Islet of Langerhans (tissue), 1 donor: ENCODE results near the gene IL1RAP.
"Not testable (repeated sequence)": the region's sequence is repeated elsewhere in the genome, so short reads cannot be mapped to it uniquely, and the experiment has no call there.

Source experiments
- FAIRE-seq: peaks from one replicate; lab custom pipeline; 2011; peaks lifted over from hg19 to GRCh38; lab: Jason Lieb, UNC

The IL1RAP gene, protein sequence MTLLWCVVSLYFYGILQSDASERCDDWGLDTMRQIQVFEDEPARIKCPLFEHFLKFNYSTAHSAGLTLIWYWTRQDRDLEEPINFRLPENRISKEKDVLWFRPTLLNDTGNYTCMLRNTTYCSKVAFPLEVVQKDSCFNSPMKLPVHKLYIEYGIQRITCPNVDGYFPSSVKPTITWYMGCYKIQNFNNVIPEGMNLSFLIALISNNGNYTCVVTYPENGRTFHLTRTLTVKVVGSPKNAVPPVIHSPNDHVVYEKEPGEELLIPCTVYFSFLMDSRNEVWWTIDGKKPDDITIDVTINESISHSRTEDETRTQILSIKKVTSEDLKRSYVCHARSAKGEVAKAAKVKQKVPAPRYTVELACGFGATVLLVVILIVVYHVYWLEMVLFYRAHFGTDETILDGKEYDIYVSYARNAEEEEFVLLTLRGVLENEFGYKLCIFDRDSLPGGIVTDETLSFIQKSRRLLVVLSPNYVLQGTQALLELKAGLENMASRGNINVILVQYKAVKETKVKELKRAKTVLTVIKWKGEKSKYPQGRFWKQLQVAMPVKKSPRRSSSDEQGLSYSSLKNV

GRCh38 chr3:190513409-190514370 is at the start of gene IL1RAP:
TSS of gene IL1RAP (plus strand) at chr3:190514085. CDS start at chr3:190564290, 50,205 bp downstream.
- FAIRE-seq, result no peak

GRCh38 chr3:190467922-190468321 is 46.0 kb upstream of the IL1RAP start:
- FAIRE-seq, result no peak

- FAIRE-seq, result not testable (repeated sequence)
Observed at GRCh38 chr3:190473261-190473660, 40.6 kb upstream of the IL1RAP start.

GRCh38 chr3:190481779-190482178 is 32.1 kb upstream of the IL1RAP start:
- FAIRE-seq, result no peak

DNA sequence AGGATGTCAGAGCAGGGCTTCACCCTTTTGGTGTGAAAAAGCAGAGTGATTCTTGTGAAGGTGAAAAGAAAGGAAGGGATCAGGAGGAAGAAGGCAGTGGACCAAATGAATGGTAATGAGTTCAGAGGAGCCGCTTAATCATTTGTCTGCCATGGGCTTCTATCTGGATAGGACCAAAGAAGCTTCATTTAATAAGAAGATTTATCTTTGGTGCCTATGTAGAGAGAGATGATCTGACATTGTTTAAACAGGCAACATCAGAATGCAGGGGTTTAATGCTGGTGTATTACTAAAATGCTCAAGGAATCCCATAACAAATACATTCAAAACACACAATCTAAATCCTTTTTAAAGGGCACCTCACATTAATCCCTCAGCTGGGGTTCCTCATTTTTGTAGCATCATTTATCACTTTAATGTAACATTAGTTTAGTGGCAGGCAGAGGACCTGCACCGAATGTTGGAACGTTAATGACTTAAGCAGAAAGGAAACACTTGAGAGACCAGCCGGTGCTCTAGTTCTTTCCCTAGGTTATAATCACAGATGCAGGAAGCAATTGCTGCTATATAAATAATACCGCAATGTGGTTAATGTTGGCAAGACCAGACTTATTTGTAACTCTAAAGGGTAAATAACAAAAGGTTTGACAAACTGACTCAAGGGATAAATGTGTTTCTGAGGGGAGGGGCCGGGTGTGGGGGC is 27.9 kb upstream of the IL1RAP start:
- no peak for FAIRE-seq

GRCh38 chr3:190486533-190486864 is 27.4 kb upstream of the IL1RAP start:
- FAIRE-seq, result no peak

DNA sequence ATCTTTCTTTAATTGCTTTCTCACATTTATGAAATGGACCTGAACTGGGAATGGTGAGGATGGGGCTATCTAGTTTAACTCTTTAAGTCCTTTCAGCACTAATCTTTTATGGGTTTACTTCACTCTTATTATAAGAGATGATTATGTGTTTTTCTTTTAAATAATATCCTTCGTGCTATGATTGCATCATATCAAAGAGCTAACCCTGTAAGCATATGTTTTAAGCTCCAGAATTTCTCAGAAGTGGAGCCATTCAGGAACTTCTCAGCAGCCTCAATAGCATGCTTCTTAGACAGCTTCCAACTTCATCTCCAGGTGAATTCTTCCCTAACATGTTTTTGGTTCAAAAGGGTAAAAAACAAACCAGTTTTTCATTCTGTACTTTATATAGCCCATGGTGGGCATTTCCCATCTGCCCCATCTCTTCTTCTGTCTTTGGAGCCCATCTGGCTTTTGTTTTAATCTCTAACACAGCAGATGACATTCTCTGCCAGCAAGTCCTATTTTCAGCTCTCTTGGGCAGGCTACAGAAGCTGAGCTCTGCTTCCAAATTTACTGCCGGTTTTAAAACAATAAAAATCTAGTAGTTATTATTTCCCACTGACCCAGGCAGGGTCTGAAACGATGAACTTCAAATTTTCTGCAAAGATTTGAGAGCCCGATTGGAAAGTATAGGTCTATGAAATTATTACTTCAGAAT is 26.8 kb upstream of the IL1RAP start:
- FAIRE-seq, result no peak

GRCh38 chr3:190491533-190492054 is 22.3 kb upstream of the IL1RAP start:
- no peak for FAIRE-seq

DNA sequence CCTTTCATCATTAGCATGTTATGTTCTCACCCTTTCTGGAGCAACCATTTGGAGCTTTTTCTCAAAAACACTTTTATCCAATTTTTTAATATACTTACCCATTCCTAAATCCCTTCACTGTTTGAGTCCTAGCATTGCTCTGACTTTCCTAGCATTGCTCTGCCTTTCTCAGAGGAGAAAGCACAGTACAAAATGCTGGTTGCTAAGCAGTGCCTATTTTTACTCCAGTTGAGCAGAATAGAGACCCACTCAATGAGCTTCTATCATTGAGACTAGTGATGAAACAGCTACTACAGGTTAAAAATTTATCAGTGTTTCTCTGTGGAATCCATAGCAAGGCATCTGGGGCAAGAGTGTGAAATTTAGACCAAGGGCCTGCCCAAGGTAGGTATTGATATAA is 21.8 kb upstream of the IL1RAP start:
- no peak for FAIRE-seq

DNA sequence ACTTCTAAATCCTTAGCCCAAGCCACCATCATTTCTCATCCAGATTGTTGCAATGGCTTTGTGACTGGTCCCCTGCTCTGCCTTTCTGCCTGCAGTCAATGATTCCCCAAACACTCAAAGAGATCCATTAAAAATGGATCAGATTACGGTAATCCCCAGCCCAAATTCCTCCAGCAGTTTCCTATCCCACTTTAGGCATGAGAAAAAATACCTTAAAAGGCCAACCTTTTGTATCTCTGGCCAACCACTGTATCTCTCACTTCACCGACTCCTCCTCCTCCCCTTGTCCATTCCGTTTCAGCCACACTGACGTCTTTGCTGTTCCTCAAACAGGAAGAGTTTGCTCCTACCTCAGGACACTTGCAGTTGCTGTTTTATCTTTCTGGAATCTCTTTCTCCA is 20.9 kb upstream of the IL1RAP start:
- FAIRE-seq, result no peak

DNA sequence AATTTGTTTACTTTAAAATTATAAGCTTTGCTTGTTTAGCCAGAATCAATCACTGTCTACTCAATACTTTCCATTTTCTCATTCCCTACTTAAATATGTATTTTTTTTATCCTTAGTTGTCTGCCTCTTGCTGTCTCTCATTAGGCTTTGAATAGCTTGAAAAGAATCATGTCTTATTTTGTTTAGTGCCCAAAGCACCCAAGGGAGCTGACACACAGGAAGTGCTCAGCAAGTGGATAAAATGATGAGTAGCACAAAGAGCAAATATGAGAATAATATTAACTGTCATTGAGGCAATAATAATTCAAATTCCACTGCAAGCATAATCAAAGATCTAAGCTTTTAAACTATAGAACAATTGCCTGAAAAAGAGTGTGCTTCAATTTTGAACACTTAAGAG is 19.0 kb upstream of the IL1RAP start:
- no peak for FAIRE-seq

- FAIRE-seq, result no peak
Observed at GRCh38 chr3:190495354-190495753, 18.5 kb upstream of the IL1RAP start.

DNA sequence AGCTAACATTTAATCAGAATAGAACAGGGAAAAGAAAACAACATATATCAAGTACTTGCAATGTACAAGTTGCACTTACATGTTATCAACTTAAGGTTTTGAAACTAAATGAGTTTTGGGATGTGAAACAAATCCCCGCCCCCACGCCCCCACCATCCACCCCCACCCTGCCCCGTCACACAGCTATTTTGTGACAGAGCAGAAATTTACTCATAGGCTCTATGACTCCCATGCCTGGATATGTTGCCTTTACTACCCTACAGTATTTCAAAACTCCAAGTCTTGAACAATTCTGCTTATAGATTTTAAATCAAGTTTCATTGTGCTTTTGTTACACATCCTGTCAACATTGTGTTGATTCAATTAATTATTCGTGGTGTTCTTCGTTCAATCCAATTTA is 18.1 kb upstream of the IL1RAP start:
- FAIRE-seq, result no peak

GRCh38 chr3:190496859-190497258 is 17.0 kb upstream of the IL1RAP start:
- FAIRE-seq, result no peak

DNA sequence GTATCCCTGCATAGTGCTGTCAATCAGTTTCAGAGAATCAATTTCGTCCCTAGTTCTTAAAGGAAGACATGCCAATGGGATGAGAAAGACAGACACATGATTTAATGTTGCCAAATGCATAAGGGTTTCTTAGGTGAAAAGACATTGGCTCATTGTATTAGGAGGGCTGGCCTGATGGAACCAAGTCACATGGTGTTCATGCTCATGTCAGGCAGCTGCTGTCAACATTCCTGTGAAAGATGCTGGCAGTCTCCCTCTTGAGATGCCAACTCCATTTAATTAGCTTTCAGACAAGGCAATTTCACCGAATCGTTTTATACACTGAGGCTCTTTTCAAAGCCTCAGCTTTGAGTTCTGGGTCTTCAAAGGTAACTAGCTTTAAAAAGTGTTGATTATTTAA is 16.1 kb upstream of the IL1RAP start:
- no peak for FAIRE-seq

DNA sequence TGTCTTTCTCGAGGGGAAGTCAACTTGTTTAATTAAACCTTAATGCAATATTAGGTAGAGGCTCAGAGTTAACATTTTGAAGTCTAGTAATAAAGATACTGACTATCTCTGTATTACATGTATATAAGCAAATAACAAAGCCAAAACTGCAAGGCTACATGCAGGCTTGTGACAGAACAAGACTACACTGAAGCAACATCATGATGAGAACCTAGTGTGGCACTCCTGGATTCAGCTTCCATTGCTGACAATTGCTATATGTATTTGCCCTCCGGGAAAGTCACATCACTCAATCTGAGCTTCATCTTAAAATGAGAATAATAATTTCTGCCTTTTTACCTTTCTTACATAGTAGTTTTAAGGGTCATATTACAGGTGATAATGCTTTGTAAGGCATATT is 15.6 kb upstream of the IL1RAP start:
- FAIRE-seq, result no peak

DNA sequence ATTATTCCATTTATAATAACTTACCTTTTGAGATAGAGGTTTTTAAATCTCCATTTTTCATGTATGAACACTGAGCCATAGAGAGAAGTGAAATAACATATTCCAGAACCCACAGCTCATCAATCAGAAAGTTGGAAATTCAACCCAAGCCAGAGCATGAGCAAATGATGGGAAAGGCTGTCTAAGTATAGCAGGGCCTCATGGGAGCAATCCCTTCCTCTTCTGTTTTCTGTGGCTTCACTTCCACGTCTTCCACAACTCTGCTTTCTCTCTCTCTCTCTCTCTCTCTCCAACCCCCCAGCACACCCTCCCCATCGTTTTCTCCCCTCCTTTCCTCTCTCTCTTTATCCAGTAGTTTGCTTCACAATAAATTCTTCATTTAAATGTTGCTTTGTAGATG is 14.8 kb upstream of the IL1RAP start:
- no peak for FAIRE-seq

- no peak for FAIRE-seq
Observed at GRCh38 chr3:190502946-190503345, 10.9 kb upstream of the IL1RAP start.

GRCh38 chr3:190504354-190505125 is 9.3 kb upstream of the IL1RAP start:
- FAIRE-seq, result no peak

DNA sequence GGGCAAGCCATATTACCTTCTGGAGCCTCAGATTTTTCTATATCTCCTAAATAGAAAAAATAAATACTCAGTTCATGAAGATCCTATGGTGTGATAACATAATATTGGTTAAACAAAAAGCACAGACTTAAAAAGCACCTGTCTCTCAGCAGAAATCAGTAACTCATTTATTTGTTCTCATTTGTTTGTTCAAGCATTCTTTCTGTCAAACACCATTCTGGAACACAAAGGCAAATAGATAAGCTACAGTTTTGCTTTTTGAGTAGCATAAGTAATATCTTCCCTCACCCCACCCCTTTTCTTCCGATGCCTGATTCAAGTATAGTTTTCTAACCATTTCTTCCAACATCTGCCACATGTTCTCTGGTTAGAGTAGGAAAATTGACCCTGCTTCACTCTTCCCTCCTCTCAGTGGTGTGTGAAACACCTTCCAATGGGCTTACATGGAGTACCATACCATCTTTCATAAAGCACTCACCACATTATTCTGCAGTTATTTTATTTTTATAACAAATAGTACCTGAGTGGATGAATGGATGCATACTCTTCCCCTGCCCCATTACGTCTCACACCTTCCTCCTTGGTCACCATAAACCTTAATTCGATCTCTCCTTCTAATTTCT is 8.4 kb upstream of the IL1RAP start:
- no peak for FAIRE-seq
